HTERT RPE-1 (cell line): ENCODE results near the gene KAZN.
"Not testable (repeated sequence)": the region's sequence is repeated elsewhere in the genome, so short reads cannot be mapped to it uniquely, and the experiment has no call there.

ENCODE experiments used
- in situ Hi-C: fragments of 300-500 bp; cut with MboI; formaldehyde crosslinking; loops from 4 replicates; pipeline ENCODE4 v1.14.3; 2020; ENCODE audit warnings: low sequenced_read_pairs

The KAZN gene

GRCh38 chr1:15115542-15116330 lies 517.3 kb downstream of the KAZN start:
- in situ Hi-C loops: no loop called here

- in situ Hi-C loops: no loop called here
Measured at GRCh38 chr1:15116966-15117365, 518.5 kb downstream of the KAZN start.

- in situ Hi-C loops: no loop called here
Measured at GRCh38 chr1:15117671-15118325, 519.3 kb downstream of the KAZN start.

- in situ Hi-C loops: no loop called here
Measured at GRCh38 chr1:15118579-15118978, 520.1 kb downstream of the KAZN start.

GRCh38 chr1:15120251-15120945 lies 521.9 kb downstream of the KAZN start:
- in situ Hi-C loops: no loop called here

GRCh38 chr1:15122331-15122730 lies 523.8 kb downstream of the KAZN start:
- in situ Hi-C loops: no loop called here

GRCh38 chr1:15123270-15123669 lies 524.8 kb downstream of the KAZN start:
- in situ Hi-C loops: no loop called here

GRCh38 chr1:15123925-15124324 lies 525.4 kb downstream of the KAZN start:
- in situ Hi-C loops: no loop called here

- in situ Hi-C loops: no loop called here
Measured at GRCh38 chr1:15124362-15125100, 526.0 kb downstream of the KAZN start.

GRCh38 chr1:15125101-15125745 lies 526.7 kb downstream of the KAZN start:
- in situ Hi-C loops: no loop called here

- in situ Hi-C loops: no loop called here
Measured at GRCh38 chr1:15128077-15128476, 529.6 kb downstream of the KAZN start.

- in situ Hi-C loops: no loop called here
Measured at GRCh38 chr1:15128520-15129313, 530.2 kb downstream of the KAZN start.

- in situ Hi-C loops: no loop called here
Measured at GRCh38 chr1:15129944-15130343, 531.5 kb downstream of the KAZN start.

- in situ Hi-C loops: no loop called here
Measured at GRCh38 chr1:15130607-15131006, 532.1 kb downstream of the KAZN start.

- in situ Hi-C loops: no loop called here
Measured at GRCh38 chr1:15132965-15133364, 534.5 kb downstream of the KAZN start.

GRCh38 chr1:15134285-15134684 lies 535.8 kb downstream of the KAZN start:
- in situ Hi-C loops: no loop called here

- in situ Hi-C loops: not testable (repeated sequence)
Measured at GRCh38 chr1:15135604-15136003, 537.1 kb downstream of the KAZN start.

- in situ Hi-C loops: no loop called here
Measured at GRCh38 chr1:15137809-15138208, 539.3 kb downstream of the KAZN start.

- in situ Hi-C loops: no loop called here
Measured at GRCh38 chr1:15139654-15140350, 541.3 kb downstream of the KAZN start.
